ENCODE results near the gene FOXD4L1.
"Not testable (repeated sequence)": the region's sequence is repeated elsewhere in the genome, so short reads cannot be mapped to it uniquely, and the experiment has no call there.

DNA sequence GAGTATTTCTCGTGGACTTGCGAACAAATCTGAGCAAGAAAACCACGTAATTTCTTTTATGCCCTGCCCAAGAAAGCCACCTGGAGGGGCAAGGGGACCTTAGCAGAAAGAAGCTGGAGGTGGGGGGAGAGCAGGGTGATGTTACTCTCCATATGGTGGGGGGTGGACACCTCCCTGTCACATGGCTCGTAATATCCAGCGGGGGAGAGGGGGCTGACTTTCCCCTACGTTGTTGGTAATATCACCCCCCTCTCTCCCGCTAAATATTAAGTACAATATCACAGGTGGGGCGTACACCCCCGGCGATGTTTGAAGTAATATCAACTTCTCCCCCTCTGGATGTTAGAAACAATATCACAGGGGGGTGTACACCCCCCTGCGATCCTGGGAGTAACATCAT is 9.7 kb downstream of the FOXD4L1 start:
- TF ChIP-seq, protein P1, sequence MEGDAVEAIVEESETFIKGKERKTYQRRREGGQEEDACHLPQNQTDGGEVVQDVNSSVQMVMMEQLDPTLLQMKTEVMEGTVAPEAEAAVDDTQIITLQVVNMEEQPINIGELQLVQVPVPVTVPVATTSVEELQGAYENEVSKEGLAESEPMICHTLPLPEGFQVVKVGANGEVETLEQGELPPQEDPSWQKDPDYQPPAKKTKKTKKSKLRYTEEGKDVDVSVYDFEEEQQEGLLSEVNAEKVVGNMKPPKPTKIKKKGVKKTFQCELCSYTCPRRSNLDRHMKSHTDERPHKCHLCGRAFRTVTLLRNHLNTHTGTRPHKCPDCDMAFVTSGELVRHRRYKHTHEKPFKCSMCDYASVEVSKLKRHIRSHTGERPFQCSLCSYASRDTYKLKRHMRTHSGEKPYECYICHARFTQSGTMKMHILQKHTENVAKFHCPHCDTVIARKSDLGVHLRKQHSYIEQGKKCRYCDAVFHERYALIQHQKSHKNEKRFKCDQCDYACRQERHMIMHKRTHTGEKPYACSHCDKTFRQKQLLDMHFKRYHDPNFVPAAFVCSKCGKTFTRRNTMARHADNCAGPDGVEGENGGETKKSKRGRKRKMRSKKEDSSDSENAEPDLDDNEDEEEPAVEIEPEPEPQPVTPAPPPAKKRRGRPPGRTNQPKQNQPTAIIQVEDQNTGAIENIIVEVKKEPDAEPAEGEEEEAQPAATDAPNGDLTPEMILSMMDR (IDR thresholded peaks at IDR 0.05 in 8 of 11, conservative IDR thresholded peaks at IDR 0.05 in 3 of 11) = not testable (repeated sequence)
- TF ChIP-seq POLR2A, POLR2AphosphoS5 (IDR thresholded peaks at IDR 0.05): not testable (repeated sequence)

Measured in spleen (tissue), 7 donors.